Measurements from ENCODE around the gene GP1BB.

Gene GP1BB

GRCh38 chr22:19756288-19757128, 33.2 kb downstream of the GP1BB start:
- peak in 1 of 3 donors; percentile 50 for DNase-seq

DNA sequence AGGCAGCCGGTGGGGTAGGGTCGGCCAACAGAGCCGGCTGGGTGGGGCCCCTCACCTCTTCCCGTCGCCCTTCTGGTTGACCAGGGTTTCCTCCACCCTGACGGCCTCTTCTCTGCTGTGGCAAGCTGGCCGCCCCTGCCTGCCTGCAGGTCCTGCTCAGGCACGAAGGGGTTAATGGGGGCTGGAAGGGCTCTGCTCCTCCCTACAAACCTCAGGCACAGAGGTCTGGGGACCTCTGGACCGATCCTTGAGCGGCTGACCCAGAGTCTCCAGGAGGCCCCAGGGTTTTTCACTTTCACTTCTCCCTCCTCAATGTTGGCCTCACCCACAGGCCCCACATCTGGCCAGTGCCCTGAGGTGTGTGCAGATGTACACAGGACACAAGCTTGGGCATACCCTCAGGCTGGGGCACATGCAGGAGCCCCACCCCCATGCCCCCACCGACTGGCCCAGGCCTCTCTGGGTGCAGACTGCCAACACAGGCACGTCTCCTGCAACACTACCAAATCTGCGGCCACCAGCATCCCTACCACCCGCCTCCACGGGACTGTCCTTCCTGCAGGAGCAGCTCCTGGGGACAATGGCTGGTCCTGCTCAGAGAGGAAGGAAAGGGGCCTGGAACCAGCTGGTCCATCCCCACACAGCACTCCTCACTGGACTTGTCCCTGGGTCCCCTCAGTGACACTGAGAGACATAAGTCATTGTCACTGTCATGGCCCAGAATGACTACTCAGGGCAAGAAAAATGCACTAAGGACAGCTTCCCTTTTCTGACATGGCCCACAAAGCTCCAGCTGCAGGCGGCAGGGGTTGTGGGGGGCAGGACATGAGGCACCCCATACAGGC, 34.0 kb downstream of the GP1BB start:
- peak in 2 of 3 donors; percentile 48 to 52 for DNase-seq

- no peak for DNase-seq
These were observed 34.9 kb downstream of the GP1BB start for GRCh38 chr22:19757985-19758895.

- no peak for DNase-seq
These were observed 35.6 kb downstream of the GP1BB start for GRCh38 chr22:19758896-19759426.

DNA sequence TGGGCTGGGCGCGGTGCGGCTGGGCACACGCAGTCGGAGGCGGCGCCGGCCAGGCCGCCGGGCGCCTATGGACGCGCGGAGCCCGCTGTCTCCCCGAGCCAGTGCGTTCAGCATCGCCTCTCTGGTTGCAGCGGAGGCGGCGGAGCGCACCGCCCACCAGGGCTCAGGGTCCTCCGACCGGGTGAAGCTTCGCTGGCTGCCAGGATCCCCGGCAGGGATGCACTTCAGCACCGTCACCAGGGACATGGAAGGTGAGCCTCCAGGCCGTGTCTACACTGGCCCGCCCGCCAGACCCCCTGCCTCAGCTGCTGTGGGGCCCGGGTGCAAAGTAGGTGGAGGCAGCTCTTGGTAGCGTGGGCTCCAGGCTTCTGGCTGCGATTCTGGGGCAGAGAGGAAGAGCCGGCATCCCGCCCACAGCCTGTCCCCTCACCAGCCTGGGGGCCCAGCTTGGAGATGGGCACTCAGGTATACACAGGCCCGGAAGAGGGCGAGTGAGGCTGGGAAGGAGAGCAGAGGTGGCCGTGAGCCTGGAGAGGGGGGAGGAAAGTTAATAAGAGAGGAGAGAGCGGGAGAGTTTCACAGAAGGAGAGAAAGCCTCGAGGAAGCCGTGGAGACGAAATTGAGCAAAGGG, 36.2 kb downstream of the GP1BB start:
- no peak for DNase-seq

GRCh38 chr22:19760058-19760950, 37.0 kb downstream of the GP1BB start, which contains the start of gene TBX1:
Gene TBX1 (plus strand): TSS chr22:19760778. CDS start chr22:19760844, 66 bp downstream.
- peak in 1 of 3 donors; percentile 45 for DNase-seq

- peak in 1 of 3 donors; percentile 38 for DNase-seq
These were observed 37.8 kb downstream of the GP1BB start for GRCh38 chr22:19760951-19761724.

DNA sequence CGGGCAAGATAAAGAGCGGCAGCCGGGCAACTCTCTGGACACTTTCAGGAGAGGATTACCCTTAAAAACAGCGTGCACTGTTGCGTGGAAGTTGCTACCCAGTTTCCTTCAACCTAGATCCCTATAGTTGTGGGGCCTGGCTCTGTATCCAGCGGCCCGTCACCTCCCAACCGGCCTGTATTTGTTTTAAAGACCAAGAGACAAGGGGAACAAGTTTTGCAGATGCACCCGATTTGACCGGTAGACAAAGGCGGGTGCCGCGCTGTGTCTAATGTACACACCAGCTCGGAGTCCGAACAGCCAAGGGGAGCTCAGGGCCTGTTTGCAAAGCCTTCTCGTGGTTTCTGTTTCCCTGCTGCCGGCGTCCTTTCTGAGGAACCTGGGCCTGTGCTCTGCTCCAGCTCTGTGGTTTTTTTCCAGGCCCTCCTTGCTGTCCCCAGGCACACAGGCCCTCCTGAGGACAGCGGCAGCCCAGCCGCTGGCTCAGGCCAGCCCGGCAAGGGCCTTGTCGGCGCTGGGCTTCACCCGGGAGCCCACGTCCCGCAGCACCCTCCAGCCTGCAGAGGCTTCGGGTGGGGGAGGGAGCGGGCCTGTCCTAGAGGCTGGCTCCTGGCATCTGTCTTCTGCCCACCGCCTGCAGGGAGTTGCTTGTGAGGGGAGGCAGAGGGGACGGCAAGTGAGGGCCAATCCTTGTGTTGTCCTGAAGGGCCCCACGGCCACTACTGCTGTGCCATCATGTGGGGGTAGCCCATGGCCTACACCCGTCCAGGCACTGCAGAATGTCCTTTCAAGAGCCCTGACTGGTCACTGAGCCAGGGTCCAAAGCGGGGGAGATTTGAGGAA, 38.6 kb downstream of the GP1BB start:
- DNase-seq, result no peak

DNA sequence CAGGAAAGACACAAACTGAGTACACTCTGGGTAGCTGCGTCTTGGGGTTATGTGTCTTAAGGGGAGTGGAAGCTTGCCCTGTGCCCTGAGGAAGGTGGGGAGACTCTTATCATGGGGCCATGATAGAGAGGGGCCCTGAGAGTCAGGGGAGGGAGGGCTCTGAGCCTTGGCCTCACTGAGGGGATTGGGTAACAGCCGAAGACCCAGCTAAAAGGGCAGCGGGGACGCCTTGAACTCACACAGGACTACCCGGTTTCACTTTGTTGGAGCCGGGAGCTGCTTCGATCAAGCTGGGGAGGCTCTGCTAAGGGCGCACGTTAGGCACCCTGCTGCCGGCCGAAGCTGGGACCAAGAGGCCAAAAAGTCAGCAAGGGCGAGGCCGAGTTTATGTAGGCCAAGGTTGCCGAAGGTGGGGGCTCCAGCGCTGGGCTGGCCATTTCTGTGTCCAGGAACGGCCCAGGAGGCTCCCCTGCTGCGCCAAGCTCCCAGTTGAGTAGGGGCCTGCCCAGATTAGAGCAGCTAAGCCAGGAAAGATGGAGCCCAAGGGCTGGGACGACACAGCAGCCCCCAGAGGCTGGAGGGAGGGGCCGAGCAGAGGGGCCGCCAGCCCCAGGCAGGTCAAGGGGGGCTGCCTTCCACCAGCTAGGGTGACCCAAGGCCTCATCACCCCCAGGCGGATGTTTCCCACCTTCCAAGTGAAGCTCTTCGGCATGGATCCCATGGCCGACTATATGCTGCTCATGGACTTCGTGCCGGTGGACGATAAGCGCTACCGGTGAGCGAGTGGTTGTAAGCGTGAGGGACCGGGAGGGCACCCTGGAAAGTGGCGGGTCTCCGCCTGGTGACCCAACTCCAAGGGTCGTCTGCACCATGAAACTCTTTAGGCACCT, 39.5 kb downstream of the GP1BB start:
- DNase-seq, result no peak

DNA sequence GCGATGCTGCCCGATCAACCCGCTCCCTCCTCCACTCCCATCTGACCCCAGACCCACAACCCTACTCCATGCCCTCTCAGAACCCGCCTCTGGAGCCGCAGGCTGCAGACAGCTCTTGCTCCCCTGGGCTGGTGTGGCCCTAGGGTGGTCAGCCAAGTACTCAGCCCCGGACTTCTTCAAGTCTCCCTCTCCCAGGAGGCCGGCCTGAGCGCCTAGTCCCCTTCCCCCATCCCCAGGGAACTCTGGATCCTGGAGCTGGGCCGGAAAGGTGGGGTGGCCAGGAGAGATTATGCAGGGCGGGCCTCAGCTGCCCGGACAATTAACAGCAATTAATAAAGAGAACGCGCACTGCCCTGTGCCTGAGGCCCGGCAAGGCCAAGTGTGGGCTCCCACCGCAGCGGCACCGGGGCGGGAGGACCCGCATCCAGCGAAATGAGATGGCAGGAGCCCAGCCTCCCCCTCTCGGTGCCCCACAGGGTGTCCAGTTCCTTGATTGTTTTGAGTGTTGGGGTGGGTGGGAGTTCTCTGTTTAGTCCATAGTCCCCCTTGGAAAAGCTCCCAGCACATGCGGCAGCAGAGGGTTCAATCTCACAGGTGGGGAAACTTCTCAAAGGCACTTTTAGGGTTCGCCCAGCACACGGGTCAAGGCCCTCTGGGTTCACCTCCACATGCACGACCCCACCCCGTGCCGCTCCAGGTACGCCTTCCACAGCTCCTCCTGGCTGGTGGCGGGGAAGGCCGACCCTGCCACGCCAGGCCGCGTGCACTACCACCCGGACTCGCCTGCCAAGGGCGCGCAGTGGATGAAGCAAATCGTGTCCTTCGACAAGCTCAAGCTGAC, 40.3 kb downstream of the GP1BB start:
- no peak for DNase-seq

DNA sequence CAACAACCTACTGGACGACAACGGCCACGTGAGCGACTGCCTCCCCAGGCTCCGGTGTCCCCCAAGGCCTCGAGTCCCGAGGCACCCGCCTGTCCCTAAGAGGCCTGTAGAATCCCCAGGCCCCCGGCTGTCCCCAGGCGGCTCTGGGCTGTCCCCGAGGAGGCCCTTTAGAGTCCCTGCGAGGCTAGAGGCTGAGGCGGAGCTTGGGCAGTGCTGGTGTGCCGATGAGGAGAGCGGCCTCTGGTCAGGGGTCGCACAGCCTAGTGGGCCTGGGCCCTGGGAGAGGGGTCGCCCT, 40.9 kb downstream of the GP1BB start:
- no peak for DNase-seq

- no peak for DNase-seq
These were observed 41.5 kb downstream of the GP1BB start for GRCh38 chr22:19764636-19765476.

DNA sequence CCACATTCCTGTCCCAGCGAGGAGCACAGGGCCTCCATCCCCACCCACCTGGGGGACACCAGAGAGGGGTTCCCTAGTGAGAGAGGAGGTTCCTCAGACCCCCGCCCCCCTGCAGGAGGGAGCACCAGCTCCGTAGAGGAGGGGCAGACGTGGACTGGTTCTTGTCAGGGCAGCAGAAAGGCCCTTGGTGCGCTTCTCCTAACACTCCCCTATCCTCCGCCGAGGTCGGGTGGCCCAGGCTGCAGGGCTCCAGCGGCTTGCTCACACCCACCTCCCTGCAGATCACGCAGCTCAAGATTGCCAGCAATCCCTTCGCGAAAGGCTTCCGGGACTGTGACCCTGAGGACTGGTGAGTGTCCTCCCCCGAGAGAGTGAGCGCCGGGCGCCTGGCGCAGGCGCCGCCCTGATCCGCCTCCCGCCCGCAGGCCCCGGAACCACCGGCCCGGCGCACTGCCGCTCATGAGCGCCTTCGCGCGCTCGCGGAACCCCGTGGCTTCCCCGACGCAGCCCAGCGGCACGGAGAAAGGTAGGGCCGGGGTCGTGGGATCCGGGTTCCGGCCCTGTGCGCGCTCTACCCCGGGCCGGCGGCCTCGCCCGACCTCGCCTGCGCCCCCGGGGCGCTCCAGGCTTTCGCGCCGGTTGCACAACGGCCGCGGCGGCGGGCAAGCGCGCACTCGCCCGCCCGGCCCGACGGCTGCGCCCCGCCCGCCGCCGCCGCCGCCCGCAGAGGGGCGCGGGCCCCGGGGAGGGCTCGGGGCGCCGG, 42.3 kb downstream of the GP1BB start:
- peak; percentile 71 to 82 (median 75) for DNase-seq

DNA sequence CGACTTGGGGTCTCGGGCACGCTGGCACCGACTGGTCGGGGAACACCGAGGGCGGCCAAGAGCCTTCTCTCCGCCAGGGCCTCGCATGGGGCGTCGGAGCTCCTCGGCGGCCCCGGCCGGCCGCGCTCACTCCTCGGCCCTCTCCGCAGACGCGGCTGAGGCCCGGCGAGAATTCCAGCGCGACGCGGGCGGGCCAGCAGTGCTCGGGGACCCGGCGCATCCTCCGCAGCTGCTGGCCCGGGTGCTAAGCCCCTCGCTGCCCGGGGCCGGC, 42.8 kb downstream of the GP1BB start:
- peak in 1 of 3 donors; percentile 49 for DNase-seq

Measured in suppressor macrophage treated with lipopolysaccharide for 1 hour (primary cell).